Measurements from ENCODE around the gene DERA.
"Not testable (repeated sequence)": the region's sequence is repeated elsewhere in the genome, so short reads cannot be mapped to it uniquely, and the experiment has no call there.

Gene DERA

GRCh38 chr12:16014394-16014793, 103.3 kb downstream of the DERA start:
- not testable (repeated sequence) for DNase-seq

GRCh38 chr12:16016748-16017147, 105.6 kb downstream of the DERA start:
- no peak for DNase-seq

GRCh38 chr12:16018306-16018705, 107.2 kb downstream of the DERA start:
- DNase-seq, result no peak

- DNase-seq, result no peak
Observed at GRCh38 chr12:16019136-16019535, 108.0 kb downstream of the DERA start.

- no peak for DNase-seq
Observed at GRCh38 chr12:16020031-16020430, 108.9 kb downstream of the DERA start.

- no peak for DNase-seq
Observed at GRCh38 chr12:16021026-16021425, 109.9 kb downstream of the DERA start.

- no peak for DNase-seq
Observed at GRCh38 chr12:16021676-16022075, 110.5 kb downstream of the DERA start.

GRCh38 chr12:16027002-16027401, 115.9 kb downstream of the DERA start:
- no peak for DNase-seq

- no peak for DNase-seq
Observed at GRCh38 chr12:16030744-16031143, 119.6 kb downstream of the DERA start.

- DNase-seq, result no peak
Observed at GRCh38 chr12:16034136-16034817, 123.1 kb downstream of the DERA start.

GRCh38 chr12:16036073-16036472, 124.9 kb downstream of the DERA start:
- DNase-seq, result no peak

- DNase-seq, result no peak
Observed at GRCh38 chr12:16037533-16037932, 126.4 kb downstream of the DERA start.

GRCh38 chr12:16043480-16043879, 132.3 kb downstream of the DERA start:
- DNase-seq, result no peak

GRCh38 chr12:16046266-16046665, 135.1 kb downstream of the DERA start:
- no peak for DNase-seq

- no peak for DNase-seq
Observed at GRCh38 chr12:16048511-16048910, 137.4 kb downstream of the DERA start.

- DNase-seq, result no peak
Observed at GRCh38 chr12:16056910-16057309, 145.8 kb downstream of the DERA start.

- not testable (repeated sequence) for DNase-seq
Observed at GRCh38 chr12:16057351-16057751, 146.2 kb downstream of the DERA start.

- DNase-seq, result no peak
Observed at GRCh38 chr12:16062611-16063010, 151.5 kb downstream of the DERA start.

- DNase-seq, result no peak
Observed at GRCh38 chr12:16063726-16064125, 152.6 kb downstream of the DERA start.

- no peak for DNase-seq
Observed at GRCh38 chr12:16070113-16070512, 159.0 kb downstream of the DERA start.

GRCh38 chr12:16072678-16073077, 161.5 kb downstream of the DERA start:
- DNase-seq, result no peak

- no peak for DNase-seq
Observed at GRCh38 chr12:16074894-16075293, 163.8 kb downstream of the DERA start.

GRCh38 chr12:16075887-16076286, 164.8 kb downstream of the DERA start:
- no peak for DNase-seq

GRCh38 chr12:16076557-16076956, 165.4 kb downstream of the DERA start:
- DNase-seq, result peak in 1 of 2 experiments; percentile 60

GRCh38 chr12:16076970-16077522, 165.9 kb downstream of the DERA start:
- no peak for DNase-seq
